Liver (tissue), 9 donors: ENCODE results near the gene OLA1. TPM values are rescaled to one million over a fixed set of nuclear protein-coding genes. Genes with fewer than 3 reads are reported as not detected.

ENCODE experiments used
- DNase-seq: peaks from one replicate; pipeline ENCODE4 v3.0.0-alpha.2; 2017; ENCODE audit warnings: low spot score
- H3K27ac ChIP-seq, 2 donors: one replicate each; pipeline ENCODE4 v1.7.0; 2013; ENCODE audit warnings: inconsistent platforms in 2 of 2, low read length in 2 of 2, control low read depth in 1 of 2, low read depth in 1 of 2, mild to moderate bottlenecking in 1 of 2
- H3K27me3 ChIP-seq, 4 donors: one replicate each; pipeline versions ENCODE4 v1.6.1 to v1.7.0; 2013; ENCODE audit warnings: low read length in 3 of 4, inconsistent platforms in 1 of 4, mild to moderate bottlenecking in 1 of 4, moderate library complexity in 1 of 4; ENCODE audit not compliant: control insufficient read depth in 4 of 4, insufficient read depth in 4 of 4
- H3K36me3 ChIP-seq, 4 donors: one replicate each; pipeline versions ENCODE4 v1.6.1 to v1.7.0; 2013; ENCODE audit warnings: low read length in 3 of 4, mild to moderate bottlenecking in 3 of 4, low read depth in 1 of 4, moderate library complexity in 1 of 4; ENCODE audit not compliant: control insufficient read depth in 4 of 4, insufficient read depth in 3 of 4
- H3K4me1 ChIP-seq, 4 donors: one replicate each; pipeline versions ENCODE4 v1.6.1 to v1.7.0; 2013; ENCODE audit warnings: low read length in 3 of 4, mild to moderate bottlenecking in 3 of 4, moderate library complexity in 1 of 4; ENCODE audit not compliant: control insufficient read depth in 4 of 4, insufficient read depth in 4 of 4
- H3K4me3 ChIP-seq, 3 donors: one replicate each; pipeline versions ENCODE4 v1.6.1 to v1.7.0; 2013; ENCODE audit warnings: low read length in 3 of 3, control low read depth in 1 of 3, low read depth in 1 of 3, mild to moderate bottlenecking in 1 of 3
- H3K9ac ChIP-seq, 2 donors: one replicate each; pipeline ENCODE4 v1.7.0; 2013; ENCODE audit warnings: low read length in 2 of 2, mild to moderate bottlenecking in 2 of 2, moderate library complexity in 2 of 2, control low read depth in 1 of 2, low read depth in 1 of 2
- H3K9me3 ChIP-seq, 4 donors: one replicate each; pipeline versions ENCODE4 v1.6.1 to v1.7.0; 2013; ENCODE audit warnings: low read length in 3 of 4; ENCODE audit not compliant: control insufficient read depth in 4 of 4
- EGR1 ChIP-seq, 2 donors: IDR thresholded peaks; 2 replicates each; pipeline ENCODE4 v1.6.1; 2016 to 2018; ENCODE audit warnings: antibody characterized with exemption in 2 of 2, low read depth in 2 of 2
- FOXA1 ChIP-seq: IDR thresholded peaks from 2 replicates; pipeline ENCODE4 v1.6.1; 2016; ENCODE audit warnings: antibody characterized with exemption
- FOXA2 ChIP-seq: IDR thresholded peaks from 2 replicates; pipeline ENCODE4 v1.6.1; 2016; ENCODE audit warnings: antibody characterized with exemption
- GABPA ChIP-seq, 2 donors: IDR thresholded peaks in 1 of 2; conservative IDR thresholded peaks in 1 of 2; 2 replicates each; pipeline ENCODE4 v1.6.1; 2016; ENCODE audit warnings: antibody characterized with exemption in 2 of 2, mild to moderate bottlenecking in 1 of 2, moderate library complexity in 1 of 2
- HNF4A ChIP-seq, 2 donors: conservative IDR thresholded peaks; 2 replicates each; pipeline ENCODE4 v1.6.1; 2016; ENCODE audit warnings: antibody characterized with exemption in 2 of 2, mild to moderate bottlenecking in 2 of 2
- HNF4G ChIP-seq: IDR thresholded peaks from 2 replicates; pipeline ENCODE4 v1.6.1; 2016; ENCODE audit warnings: antibody characterized with exemption
- JUND ChIP-seq, 2 donors: IDR thresholded peaks; 2 replicates each; pipeline ENCODE4 v1.6.1; 2016; ENCODE audit warnings: antibody characterized with exemption in 2 of 2
- NR2F2 ChIP-seq: IDR thresholded peaks from 2 replicates; pipeline ENCODE4 v1.6.1; 2016; ENCODE audit warnings: antibody characterized with exemption
- RAD21 ChIP-seq, 2 donors: IDR thresholded peaks; 2 replicates each; pipeline ENCODE4 v1.6.1; 2016; ENCODE audit warnings: antibody characterized with exemption in 2 of 2, mild to moderate bottlenecking in 2 of 2
- RXRA ChIP-seq, 2 donors: IDR thresholded peaks; 2 replicates each; pipeline ENCODE4 v1.6.1; 2017 to 2018; ENCODE audit warnings: antibody characterized with exemption in 2 of 2, mild to moderate bottlenecking in 1 of 2
- SP1 ChIP-seq: IDR thresholded peaks from 2 replicates; pipeline ENCODE4 v1.6.1; 2018; ENCODE audit warnings: antibody characterized with exemption, mild to moderate bottlenecking
- TAF1 ChIP-seq: conservative IDR thresholded peaks from 2 replicates; pipeline ENCODE4 v1.6.1; 2016; ENCODE audit warnings: antibody characterized with exemption, mild to moderate bottlenecking
- YY1 ChIP-seq: IDR thresholded peaks from 2 replicates; pipeline ENCODE4 v1.6.1; 2016; ENCODE audit warnings: antibody characterized with exemption, mild to moderate bottlenecking
- WGBS: extraction: QIAGEN DNeasy Blood & Tissue Kit; methylation state at CpG from one replicate; pipeline ENCODE4 v1.1.7; 2013; 5-methylcytosine and 5-hydroxymethylcytosine counted together
- polyA plus RNA-seq, 2 donors: library from polyadenylated mRNA; stranded (reverse) in 1 of 2; unstranded in 1 of 2; fragments of 200-250 nt in 1 of 2; fragments of >200 nt in 1 of 2; fragmentation: Nextera tagmentation in 1 of 2; extraction: Ambion mirVana in 1 of 2; gene quantifications; one replicate each; pipeline versions ENCODE4 v1.2.1 to v1.2.3, GENCODE V29; 2013 to 2015
- total RNA-seq, 2 donors: library from RNA; depleted of rRNA; stranded (reverse); fragments of >200 nt; gene quantifications; one replicate each; pipeline ENCODE4 v1.2.3, GENCODE V29; 2014
- TF ChIP-seq, protein P1 (sequence below): IDR thresholded peaks from 2 replicates; pipeline ENCODE4 v1.6.1; 2016; ENCODE audit warnings: antibody characterized with exemption, mild to moderate bottlenecking
- TF ChIP-seq, protein P2 (sequence below): fragments of 150-350 bp; IDR thresholded peaks from 2 replicates; pipeline ENCODE4 v1.5.1; 2017; ENCODE audit warnings: improper control_type of control experiment, low read depth, low read length; ENCODE audit not compliant: missing input control
- TF ChIP-seq, protein P3 (sequence below): IDR thresholded peaks from 2 replicates; pipeline ENCODE4 v1.6.1; 2016; ENCODE audit warnings: antibody characterized with exemption
- TF ChIP-seq, protein P4 (sequence below): IDR thresholded peaks from 2 replicates; pipeline ENCODE4 v1.6.1; 2016; ENCODE audit warnings: antibody characterized with exemption
- TF ChIP-seq, protein P5 (sequence below): IDR thresholded peaks from 2 replicates; pipeline ENCODE4 v1.6.1; 2016; ENCODE audit warnings: antibody characterized with exemption
- donor health status: healthy.
- donor health status: healthy.
- donor health status: healthy.
- donor health status: healthy.
- donor health status: healthy.

OLA1 gene
- total and polyA plus RNA-seq, 4 donors = 23.4 to 38.1 (median 32.3) TPM

DNA sequence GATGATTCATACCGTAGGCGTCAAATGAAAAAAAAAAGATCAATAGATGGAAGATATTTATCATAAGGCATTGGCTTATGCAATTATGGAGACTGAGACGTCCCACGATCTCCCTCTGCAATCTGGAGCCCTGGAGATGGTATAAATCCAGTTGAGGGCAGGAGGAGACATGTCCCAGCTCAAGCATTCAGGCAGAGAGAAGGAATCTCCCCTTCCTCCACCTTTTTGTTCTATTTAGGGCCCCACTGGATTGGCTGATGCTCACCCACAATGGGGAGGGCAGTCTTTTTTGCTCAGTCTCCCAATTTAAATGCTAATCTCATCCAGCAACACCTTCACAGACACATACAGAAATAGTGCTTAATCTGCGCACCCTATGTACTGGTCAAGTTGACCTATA lies 18.0 kb upstream of the OLA1 start:
- Histone ChIP-seq H3K27ac (no peak overlapping the region), H3K4me1 (no peaks in the 10 kb centered on the region), H3K36me3 (no peaks in the 10 kb centered on the region), H3K4me3 (no peak overlapping the region), H3K27me3 (no peaks in the 10 kb centered on the region), H3K9ac (no peak overlapping the region), H3K9me3 (no peaks in the 10 kb centered on the region)
- 90% methylated on average over 5 of the region's 5 CpGs for WGBS
- TF ChIP-seq GABPA (IDR thresholded peaks at IDR 0.05 in 1 of 2, conservative IDR thresholded peaks at IDR 0.05 in 1 of 2) = no peak
- TF ChIP-seq NR2F2 = no peak
- no peak for TF ChIP-seq JUND (IDR thresholded peaks at IDR 0.05)
- TF ChIP-seq, protein P1, sequence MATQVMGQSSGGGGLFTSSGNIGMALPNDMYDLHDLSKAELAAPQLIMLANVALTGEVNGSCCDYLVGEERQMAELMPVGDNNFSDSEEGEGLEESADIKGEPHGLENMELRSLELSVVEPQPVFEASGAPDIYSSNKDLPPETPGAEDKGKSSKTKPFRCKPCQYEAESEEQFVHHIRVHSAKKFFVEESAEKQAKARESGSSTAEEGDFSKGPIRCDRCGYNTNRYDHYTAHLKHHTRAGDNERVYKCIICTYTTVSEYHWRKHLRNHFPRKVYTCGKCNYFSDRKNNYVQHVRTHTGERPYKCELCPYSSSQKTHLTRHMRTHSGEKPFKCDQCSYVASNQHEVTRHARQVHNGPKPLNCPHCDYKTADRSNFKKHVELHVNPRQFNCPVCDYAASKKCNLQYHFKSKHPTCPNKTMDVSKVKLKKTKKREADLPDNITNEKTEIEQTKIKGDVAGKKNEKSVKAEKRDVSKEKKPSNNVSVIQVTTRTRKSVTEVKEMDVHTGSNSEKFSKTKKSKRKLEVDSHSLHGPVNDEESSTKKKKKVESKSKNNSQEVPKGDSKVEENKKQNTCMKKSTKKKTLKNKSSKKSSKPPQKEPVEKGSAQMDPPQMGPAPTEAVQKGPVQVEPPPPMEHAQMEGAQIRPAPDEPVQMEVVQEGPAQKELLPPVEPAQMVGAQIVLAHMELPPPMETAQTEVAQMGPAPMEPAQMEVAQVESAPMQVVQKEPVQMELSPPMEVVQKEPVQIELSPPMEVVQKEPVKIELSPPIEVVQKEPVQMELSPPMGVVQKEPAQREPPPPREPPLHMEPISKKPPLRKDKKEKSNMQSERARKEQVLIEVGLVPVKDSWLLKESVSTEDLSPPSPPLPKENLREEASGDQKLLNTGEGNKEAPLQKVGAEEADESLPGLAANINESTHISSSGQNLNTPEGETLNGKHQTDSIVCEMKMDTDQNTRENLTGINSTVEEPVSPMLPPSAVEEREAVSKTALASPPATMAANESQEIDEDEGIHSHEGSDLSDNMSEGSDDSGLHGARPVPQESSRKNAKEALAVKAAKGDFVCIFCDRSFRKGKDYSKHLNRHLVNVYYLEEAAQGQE = no peak
- TF ChIP-seq YY1 = no peak
- TF ChIP-seq TAF1 = no peak
- TF ChIP-seq, protein P2, sequence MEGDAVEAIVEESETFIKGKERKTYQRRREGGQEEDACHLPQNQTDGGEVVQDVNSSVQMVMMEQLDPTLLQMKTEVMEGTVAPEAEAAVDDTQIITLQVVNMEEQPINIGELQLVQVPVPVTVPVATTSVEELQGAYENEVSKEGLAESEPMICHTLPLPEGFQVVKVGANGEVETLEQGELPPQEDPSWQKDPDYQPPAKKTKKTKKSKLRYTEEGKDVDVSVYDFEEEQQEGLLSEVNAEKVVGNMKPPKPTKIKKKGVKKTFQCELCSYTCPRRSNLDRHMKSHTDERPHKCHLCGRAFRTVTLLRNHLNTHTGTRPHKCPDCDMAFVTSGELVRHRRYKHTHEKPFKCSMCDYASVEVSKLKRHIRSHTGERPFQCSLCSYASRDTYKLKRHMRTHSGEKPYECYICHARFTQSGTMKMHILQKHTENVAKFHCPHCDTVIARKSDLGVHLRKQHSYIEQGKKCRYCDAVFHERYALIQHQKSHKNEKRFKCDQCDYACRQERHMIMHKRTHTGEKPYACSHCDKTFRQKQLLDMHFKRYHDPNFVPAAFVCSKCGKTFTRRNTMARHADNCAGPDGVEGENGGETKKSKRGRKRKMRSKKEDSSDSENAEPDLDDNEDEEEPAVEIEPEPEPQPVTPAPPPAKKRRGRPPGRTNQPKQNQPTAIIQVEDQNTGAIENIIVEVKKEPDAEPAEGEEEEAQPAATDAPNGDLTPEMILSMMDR = no peak
- TF ChIP-seq, protein P3, sequence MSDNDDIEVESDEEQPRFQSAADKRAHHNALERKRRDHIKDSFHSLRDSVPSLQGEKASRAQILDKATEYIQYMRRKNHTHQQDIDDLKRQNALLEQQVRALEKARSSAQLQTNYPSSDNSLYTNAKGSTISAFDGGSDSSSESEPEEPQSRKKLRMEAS = no peak
- TF ChIP-seq, protein P4, sequence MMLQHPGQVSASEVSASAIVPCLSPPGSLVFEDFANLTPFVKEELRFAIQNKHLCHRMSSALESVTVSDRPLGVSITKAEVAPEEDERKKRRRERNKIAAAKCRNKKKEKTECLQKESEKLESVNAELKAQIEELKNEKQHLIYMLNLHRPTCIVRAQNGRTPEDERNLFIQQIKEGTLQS = no peak
- TF ChIP-seq, protein P5, sequence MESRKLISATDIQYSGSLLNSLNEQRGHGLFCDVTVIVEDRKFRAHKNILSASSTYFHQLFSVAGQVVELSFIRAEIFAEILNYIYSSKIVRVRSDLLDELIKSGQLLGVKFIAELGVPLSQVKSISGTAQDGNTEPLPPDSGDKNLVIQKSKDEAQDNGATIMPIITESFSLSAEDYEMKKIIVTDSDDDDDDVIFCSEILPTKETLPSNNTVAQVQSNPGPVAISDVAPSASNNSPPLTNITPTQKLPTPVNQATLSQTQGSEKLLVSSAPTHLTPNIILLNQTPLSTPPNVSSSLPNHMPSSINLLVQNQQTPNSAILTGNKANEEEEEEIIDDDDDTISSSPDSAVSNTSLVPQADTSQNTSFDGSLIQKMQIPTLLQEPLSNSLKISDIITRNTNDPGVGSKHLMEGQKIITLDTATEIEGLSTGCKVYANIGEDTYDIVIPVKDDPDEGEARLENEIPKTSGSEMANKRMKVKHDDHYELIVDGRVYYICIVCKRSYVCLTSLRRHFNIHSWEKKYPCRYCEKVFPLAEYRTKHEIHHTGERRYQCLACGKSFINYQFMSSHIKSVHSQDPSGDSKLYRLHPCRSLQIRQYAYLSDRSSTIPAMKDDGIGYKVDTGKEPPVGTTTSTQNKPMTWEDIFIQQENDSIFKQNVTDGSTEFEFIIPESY = no peak
- no peak for TF ChIP-seq EGR1 (IDR thresholded peaks at IDR 0.05; ENCODE audit: low read depth in 2 of 2)
- TF ChIP-seq FOXA1 = no peak
- no peak for TF ChIP-seq HNF4A (conservative IDR thresholded peaks at IDR 0.05)
- TF ChIP-seq RAD21 (IDR thresholded peaks at IDR 0.05) = no peak
- TF ChIP-seq HNF4G = no peak
- no peak for TF ChIP-seq RXRA (IDR thresholded peaks at IDR 0.05)
- TF ChIP-seq FOXA2 = no peak
- no peak for TF ChIP-seq SP1
- no peak for DNase-seq
